NCI-H1092 (cell line): ENCODE results near the gene CACNA2D1.

Source experiments
- DNase-seq: peaks from one replicate; lab custom pipeline; 2025; lab: John Stamatoyannopoulos, UW

The CACNA2D1 gene

GRCh38 chr7:81960026-81960425 is 483.6 kb downstream of the CACNA2D1 start:
- no peak for DNase-seq

GRCh38 chr7:81957517-81957916 is 486.1 kb downstream of the CACNA2D1 start:
- DNase-seq, result no peak

- DNase-seq, result no peak
These were observed 487.1 kb downstream of the CACNA2D1 start for GRCh38 chr7:81956520-81956919.

DNA sequence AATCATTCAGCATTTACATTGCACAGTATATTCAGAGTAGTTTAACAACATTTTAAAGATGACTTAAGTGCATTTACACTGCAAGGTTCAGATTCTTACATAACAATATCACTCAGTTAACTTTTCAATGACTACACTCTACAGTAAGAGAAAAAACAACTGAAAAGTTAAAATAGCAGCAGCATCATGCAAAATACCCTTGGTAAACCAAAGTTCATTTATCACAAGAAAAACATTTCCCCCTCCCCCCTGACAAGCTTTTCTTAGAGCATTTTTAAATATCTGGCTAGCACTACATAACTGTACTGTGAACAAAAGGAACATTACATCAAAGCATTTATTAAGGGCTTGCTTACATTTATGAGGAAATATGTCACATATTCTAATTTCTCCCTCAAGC is 494.3 kb downstream of the CACNA2D1 start:
- no peak for DNase-seq

GRCh38 chr7:81944058-81944457 is 499.5 kb downstream of the CACNA2D1 start:
- DNase-seq, result no peak

GRCh38 chr7:81937091-81937490 is 506.5 kb downstream of the CACNA2D1 start:
- DNase-seq, result no peak

- no peak for DNase-seq
These were observed 508.8 kb downstream of the CACNA2D1 start for GRCh38 chr7:81934596-81935301.

- DNase-seq, result no peak
These were observed 510.6 kb downstream of the CACNA2D1 start for GRCh38 chr7:81932936-81933335.

GRCh38 chr7:81929386-81929785 is 514.2 kb downstream of the CACNA2D1 start:
- no peak for DNase-seq

- DNase-seq, result no peak
These were observed 517.4 kb downstream of the CACNA2D1 start for GRCh38 chr7:81926154-81926553.

- DNase-seq, result no peak
These were observed 518.0 kb downstream of the CACNA2D1 start for GRCh38 chr7:81925530-81925929.

DNA sequence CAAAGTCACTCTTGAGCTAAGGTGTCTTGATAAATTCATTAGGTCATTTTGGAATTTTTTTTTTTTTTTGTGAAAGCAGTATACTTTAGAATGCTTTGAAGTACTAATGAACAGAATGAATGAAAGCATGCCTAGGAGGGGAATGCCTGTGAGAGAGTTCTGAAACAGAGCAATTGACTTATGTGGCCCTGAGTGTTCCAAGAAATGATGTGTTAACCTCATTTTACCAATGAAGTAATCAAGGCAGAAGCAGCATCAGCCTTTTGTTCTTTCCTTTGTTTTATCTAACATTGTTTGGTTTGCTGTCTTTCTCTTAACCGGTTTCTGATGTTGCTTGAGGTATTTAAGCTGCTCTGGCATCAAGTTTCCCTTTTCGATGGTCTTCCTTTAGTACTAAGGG is 519.1 kb downstream of the CACNA2D1 start:
- no peak for DNase-seq

DNA sequence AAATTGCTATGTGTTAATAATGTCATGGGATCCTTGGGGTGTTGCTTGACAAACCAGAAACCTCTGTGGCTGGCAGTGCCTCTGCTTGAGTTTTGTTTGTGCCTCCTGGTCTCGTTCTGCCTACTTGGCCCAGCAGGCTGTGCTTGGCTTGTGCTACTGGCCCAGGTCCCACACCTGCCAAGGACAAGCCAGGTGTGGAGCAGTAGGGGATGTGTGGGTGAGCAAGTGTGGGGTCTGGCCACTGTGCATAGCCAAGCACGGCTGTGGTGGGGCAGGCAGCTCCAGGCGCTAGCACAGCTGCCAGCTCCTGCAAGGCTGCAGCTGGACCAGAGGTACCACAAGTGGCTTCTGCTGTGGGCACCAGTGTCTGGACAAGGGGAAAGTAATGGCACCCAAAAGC is 524.1 kb downstream of the CACNA2D1 start:
- no peak for DNase-seq

DNA sequence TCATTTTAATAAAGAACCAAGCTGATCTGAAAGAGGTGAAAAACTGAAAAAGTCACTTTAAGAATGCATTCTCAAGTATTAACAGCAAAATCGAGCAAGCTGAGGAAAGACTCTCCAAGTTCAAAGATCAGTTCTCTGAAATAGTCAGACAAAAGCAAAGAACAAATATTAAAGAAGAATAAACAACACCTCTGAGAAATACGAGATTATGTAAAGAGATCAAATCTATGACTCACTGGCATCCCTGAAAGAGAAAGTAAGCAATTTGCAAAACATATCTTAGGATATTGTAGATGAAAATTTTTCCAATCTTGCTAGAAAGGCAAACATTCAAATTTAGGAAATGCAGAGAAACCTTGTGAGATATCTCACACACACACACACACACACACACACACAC is 535.4 kb downstream of the CACNA2D1 start:
- DNase-seq, result no peak

- no peak for DNase-seq
These were observed 540.5 kb downstream of the CACNA2D1 start for GRCh38 chr7:81903115-81903514.

DNA sequence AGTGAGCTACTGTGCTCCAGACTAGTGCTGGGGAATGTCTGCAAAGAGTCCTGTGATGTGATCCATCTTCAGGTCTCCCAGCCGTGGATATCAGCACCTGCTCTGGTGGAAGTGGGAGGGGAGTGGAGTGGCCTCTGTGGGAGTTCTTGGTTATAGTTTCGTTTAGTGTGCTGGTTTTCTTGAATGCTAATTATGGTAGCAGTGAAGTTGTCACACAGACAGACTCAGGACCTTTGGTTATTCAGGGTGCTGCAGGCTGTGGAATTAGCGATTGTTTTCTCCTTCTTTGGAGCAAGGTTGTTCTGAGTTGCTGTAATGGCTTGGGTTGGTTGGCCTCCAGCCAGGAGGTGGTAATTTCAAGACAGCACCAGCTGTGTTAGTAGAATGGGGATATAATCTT is 541.0 kb downstream of the CACNA2D1 start:
- DNase-seq, result no peak
